KG1 (cell line): Measurements from ENCODE around the gene CDKN2AIPNL.

ENCODE experiments used
- DNase-seq: peaks from one replicate; lab custom pipeline; 2025; lab: John Stamatoyannopoulos, UW

The CDKN2AIPNL gene, protein sequence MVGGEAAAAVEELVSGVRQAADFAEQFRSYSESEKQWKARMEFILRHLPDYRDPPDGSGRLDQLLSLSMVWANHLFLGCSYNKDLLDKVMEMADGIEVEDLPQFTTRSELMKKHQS

DNA sequence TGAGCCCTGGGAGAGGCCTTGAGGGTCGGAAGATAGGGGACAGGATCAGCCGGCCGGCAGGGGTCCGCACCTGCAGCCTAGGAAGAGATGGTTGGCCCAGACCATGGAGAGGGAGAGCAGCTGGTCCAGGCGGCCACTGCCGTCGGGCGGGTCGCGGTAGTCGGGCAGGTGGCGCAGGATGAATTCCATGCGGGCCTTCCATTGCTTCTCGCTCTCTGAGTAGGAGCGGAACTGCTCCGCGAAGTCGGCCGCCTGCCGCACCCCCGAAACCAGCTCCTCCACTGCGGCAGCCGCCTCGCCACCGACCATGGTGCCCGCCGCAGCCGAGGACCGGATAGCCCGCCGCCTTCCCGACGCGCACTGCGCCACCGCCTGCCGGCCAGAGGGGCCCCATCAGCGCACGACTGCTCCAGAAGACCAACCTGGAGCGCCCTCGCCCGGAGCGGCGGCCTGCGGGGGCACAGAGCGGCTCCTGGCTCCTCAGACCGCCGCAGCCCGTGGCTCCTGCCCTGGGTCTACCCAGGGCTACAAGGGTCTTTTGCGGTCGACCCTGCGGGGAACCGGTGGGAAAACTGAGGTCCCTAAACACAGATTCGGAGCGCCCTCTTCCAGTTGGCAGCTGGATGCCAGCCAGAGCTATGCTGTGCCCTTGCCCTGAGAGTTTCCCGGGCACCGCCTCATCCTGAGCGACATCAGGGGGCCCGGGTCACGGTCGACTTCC lies at the start of gene CDKN2AIPNL:
Gene CDKN2AIPNL, minus strand, starts transcription at position 336 of the 721 bp plus-strand sequence. Its CDS starts 27 bp downstream, at position 309.
- peak; percentile 19 for DNase-seq

DNA sequence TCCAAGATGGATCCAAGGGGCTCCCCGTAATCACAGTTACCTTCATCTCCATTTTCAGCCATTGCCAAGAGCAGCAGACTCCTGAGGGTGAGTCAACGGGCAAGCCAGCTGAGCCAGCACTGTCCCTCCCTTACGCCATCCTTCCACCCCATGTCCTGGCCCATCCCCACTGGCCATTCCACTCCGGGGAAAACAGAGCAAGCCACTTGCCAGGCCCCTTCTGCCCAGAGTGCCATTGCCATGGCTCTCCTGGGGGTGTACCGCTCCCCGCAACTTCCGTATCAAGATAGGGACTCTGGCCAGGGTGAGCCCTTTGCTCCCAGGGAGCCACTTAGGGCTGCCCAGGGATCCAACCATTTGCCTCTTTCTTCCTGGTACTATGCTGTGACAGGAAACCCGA lies 48.9 kb upstream of the CDKN2AIPNL start:
- no peak for DNase-seq

DNA sequence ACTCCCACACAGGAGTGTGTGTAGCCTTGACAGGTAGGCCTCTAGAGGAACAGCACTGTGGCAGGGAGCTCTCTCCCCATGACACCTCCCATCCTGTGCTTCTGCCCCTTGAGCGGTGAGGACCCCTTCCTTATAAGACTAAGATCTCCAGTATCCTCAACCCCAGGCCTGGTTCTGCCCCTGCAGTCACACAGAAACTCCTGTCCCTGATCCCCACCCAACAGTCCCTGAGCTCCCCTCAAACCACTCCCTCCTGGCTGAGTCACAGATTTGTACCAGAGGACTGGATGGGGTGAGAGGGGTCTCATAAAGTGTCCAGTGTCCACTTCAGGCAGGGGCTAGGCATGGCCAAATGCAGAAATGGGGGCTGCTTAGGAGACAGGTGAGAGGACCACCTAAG lies 47.8 kb upstream of the CDKN2AIPNL start:
- DNase-seq, result no peak

DNA sequence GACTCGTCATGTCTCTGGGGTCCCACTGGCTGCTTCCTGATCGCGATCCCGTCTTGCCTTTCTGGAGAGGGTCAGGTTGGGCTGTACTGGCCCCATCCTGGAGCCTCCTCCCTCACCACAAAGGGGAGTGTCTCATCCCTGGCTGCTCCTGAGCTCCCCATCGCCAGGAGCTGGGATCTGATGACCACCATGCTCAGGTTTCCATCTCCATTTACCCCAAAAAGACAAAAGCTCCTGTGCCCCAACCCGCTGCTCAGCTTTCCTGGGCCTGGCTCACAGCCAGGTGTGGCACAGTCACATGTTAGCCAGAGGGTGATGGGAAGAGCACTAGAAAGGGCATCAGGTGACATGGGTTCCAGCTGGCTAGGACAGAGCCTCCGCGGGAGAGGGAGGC lies 47.3 kb upstream of the CDKN2AIPNL start:
- DNase-seq, result no peak

DNA sequence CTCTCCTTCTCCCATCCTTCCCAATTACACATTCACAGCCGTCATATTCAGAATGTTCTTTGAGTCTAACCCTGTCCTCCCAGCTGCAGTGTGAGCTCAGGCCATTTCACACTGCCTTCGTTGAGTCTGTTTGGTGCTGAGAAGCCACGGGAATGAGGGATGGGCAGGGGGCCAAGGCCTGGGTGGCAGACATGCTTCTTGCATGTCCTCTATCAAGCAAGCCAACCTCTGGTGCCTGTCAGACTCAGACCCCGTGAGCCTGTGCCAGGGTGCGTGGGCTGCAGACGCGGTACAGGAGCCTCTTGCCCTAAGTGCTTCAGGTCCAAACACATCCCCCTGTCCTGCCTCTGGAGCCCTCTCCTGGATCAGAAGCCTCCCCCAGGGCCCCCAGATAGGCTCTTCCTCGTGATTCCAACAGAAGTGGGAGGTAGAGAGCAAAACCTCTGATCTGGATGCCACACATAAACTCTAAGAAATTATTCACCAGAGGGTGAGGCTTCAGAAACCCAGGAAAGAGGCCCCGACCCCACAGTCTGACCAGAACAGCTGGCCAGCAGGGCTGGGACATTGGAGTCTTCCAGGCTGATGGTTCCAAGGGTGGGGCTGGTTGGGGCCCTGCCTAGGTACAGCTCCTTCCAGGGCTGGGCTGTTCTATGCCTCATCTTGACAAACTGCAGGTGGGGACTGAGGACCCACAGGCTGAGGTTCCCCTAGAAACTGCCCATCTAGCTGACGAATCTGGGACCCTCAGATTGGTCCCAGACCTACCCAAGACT lies 46.7 kb upstream of the CDKN2AIPNL start:
- DNase-seq, result no peak

DNA sequence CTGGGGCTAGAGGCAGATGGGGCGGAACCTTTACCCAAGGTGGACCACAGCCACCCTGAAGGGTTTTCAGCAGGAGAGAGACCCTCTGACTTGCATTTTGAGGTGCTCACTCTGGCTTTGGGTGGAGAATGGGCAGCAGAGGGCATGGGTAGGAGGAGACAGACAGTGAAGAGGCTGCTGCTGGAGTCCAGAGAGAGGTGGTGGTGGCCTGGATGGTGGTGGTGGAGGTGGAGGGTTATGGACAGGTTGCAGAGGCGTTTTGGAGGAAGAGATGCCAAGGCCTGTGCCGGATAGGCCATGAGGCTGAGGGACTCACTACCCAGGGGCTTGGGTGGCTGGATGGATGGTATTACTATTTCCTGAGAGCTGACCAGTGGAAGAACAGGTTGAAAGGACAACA lies 46.1 kb upstream of the CDKN2AIPNL start:
- DNase-seq, result no peak

DNA sequence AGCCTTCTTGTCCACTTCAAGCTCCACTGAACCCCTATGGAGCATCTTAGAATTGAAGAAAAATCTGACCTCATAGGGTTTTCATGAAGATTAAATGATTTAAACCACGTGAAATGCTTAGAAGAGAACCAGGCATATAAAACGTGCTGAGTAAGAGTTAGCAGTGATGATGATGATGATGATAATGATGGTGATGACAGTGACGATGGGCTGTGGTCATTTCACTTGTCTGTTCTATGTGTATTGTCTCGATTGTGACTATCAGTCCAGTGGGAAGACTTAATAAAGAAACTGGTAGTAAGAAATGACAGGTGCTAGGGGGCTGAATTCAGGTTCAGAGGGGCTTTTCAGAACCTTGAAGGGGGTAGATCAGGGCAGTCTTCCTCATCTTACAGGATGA lies 45.1 kb upstream of the CDKN2AIPNL start:
- no peak for DNase-seq

DNA sequence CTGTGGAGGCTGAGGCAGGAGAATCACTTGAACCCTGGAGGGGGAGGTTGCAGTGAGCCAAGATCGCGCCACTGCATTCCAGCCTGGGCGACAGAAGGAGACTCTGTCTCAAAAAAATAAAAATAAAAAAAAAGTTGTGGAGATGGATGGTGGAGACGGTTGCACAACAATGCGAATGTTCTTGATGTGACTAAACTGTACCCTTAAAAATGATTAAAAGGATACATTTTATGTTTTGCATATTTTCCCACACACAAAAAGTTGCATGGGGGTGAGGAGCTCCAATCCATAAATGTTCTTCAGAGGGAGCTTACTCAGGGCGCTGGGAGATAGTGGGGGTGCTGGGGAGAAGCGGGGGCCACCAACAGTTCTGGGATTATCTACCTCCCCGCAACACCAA lies 43.8 kb upstream of the CDKN2AIPNL start:
- DNase-seq, result no peak

DNA sequence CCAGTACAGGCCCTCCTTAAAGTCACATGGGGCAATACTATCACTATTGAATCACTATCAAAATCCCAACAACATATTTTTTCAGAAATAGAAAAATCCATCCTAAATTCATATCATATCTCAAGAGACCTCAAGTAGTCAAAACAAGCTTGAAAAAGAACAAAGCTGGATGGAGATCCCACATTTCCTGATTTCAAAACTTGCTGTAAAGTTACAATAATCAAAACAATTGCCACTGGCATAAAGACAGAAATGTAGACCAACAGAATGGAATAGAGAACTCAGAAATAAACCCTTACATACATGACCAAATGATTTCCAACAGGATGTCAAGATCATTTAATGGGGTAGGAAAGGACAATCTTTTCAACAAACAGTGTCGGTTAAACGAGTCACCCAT lies 41.3 kb upstream of the CDKN2AIPNL start:
- no peak for DNase-seq

DNA sequence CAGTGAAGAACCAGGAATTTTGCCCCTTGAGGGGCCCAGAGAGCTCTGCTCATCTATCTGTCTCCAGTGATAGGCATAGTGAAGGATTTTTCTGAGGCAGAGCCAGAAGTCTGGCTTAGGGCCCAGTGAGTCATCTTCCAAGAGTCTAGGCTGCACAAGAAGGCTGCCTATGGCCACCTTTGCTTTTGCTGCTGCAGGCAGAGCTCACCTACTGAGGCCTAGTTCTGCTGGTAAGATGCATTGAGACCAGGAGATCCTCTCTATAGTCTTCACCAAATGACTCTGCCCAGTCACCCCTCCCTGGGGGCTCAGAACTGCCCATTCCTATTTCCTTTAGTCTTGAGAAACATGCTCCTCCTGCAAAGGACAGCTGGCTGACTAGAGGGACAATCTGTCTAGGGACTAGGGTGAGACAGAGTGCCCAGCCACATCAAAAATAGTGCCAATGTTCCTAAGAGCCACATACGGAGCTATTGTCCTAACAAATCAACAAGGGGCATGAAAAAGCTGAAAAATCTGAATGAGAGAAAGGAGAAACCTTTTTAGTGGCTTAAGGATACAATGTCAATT lies 40.3 kb upstream of the CDKN2AIPNL start:
- no peak for DNase-seq

DNA sequence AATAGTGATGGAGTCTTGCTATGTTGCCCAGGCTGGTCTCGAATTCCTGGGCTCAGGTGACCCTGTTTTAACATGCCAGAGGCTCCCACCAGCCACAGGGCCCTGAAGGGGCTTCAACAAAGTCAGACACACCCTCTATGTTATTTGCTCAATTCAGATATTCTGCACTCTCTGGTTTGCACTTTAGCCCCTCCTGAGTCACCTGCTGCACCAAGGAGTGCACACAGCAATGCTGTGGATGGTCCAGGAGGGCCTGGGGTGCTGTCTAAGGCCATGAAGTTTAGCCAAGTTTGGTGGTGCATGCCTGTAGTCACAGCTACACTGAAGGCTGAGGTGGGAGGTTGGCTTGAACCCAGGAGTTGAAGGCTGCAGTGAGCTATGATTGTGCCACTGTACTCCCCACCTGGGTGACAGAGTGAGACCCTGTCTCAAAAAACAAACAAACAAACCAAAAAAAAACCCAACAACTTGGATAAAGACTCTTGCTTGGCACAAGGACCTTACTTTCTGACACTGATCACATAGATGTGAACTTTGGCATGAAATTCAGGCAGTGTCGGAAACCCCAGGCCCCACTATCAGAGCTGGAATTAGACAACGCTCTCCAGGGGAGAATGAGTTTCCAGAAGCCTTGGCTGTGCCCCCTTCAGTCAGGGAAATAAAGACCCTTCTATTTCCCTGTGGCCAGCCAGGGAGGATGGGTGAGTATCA lies 39.7 kb upstream of the CDKN2AIPNL start:
- no peak for DNase-seq

DNA sequence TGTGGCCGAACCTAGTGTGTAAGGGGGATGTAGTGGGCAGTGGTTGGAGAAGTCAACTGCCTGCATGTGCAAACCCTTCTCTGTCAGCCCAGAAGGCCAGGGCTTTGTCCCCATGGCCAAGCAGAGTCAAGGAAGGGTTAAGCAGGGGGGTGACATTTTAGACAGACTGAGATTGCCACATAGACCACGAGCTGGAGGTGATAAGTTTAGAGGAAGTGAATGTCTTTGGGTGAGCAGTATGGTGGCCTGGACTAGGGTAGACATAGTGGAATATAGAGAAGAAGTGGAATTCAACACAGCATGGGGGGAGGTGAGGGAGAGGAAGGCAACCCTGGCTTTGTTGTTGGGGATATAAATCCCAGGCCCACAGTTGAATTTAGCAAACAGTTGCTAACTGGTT lies 38.7 kb upstream of the CDKN2AIPNL start:
- DNase-seq, result no peak

DNA sequence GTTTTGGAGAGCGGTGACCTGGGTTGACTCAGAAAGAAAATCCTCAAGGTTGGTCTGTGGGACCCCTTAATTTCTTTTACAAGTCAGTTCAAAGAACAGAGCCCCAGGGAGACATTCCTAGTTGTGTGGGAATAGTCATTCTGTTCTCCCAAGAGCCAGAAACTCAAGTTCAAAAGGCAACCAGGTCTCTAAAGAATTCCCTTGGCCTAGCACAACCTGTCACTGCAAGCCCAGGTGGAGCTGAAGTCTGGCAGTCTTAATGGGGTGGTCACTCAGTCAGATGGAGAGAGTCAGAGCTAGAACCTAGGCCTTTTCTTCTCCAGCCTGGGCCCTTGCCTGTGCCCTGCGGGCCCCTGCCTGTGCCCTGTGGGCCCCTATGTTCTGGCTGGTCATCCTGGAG lies 37.5 kb upstream of the CDKN2AIPNL start:
- DNase-seq, result no peak

DNA sequence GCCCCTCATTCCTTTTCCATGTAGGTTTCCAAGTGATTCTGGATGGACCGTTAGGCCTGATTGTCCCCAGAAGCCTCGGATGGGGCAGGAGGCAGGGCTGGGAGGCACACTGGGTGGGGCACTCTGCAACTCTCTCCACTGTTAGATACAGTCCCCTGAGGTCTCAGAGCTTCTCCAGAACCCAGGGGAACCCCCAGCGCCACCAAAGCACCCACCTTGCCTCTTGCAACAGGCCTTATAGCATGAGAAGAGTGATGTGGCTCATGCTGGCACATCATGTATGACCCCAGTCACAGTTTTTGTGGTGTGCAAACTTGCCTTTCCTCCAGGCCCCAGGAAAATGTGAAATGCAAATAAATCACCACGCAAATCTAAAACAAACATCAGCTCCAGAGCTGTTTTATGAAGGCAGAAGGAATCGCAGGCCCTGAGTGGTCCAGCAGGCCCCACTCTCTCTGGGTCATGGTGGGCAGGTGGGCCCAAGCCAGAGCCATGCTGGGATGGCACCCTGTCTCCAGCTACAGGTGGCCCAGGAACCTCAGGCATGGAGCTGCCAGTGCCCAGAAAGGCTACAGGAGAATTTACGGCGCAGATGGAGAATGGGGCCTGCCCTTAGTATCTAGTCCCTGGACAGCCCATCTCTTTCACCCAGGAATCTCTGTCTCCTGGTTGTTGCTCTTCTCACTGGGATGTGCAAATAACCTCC lies 36.3 kb upstream of the CDKN2AIPNL start:
- DNase-seq, result no peak

DNA sequence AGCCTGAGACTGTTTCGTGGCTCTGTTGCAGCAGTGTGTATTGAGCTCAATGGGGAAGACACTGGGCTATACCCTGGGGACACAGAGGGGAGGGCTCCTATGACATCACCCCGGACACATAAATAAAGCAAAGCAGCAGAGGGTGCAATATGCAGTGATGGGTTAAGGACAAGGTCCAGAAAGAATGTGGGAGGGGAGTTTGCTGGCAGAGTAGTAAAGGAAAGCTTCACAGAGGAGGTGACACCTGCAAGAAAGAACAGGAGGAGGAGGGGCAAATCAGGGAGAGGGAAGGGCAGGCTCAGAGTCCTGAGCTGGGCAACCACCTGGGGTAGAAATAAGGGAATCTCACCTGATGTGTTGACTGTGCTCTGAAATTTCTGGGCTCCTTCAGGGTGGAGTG lies 35.3 kb upstream of the CDKN2AIPNL start:
- no peak for DNase-seq

DNA sequence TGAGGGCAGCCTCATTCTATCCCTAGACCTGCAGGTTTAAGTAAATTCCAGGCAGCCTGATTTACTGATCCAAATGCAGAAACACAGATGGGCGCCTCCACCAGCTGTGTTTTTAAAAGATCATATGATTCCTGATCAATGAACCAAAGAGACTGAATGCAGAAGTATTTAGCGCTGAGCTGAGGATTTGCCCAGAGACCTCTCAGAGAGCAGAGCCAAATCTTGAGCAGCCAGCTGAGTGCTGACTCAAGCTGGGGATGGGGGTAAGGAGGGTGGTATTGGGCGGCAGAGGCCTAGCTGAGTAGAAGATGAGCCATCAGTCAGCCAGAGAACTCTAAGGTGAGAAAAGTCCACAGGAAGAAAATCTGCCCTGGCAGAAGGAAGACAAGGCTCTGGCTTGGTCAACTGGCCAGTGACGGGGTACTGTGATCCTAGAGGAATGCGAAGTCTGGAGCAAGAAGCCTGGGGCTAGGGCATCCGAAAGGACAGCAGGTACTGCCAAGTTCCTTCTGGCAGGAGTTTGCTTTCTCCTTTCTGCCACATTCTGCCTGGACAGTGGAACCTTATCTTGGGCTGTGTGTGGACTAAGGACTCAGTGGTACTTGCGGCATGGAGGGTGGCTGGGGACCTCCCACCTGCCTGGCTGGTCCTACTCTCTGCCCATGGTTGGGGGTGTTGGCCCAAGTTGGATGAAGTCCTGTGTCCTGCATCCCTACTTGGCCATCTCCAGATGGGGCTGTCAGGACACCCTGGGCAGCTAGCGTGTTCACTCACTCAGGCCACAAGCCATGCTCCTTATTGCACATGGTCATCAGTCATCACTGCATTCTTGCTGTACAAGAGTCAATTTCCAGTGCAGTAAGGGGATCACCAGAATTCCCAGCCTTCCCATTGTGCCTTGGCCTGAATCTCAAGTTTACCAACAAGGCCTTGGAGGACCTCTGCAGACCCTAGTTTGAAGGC lies 34.5 kb upstream of the CDKN2AIPNL start:
- DNase-seq, result no peak

DNA sequence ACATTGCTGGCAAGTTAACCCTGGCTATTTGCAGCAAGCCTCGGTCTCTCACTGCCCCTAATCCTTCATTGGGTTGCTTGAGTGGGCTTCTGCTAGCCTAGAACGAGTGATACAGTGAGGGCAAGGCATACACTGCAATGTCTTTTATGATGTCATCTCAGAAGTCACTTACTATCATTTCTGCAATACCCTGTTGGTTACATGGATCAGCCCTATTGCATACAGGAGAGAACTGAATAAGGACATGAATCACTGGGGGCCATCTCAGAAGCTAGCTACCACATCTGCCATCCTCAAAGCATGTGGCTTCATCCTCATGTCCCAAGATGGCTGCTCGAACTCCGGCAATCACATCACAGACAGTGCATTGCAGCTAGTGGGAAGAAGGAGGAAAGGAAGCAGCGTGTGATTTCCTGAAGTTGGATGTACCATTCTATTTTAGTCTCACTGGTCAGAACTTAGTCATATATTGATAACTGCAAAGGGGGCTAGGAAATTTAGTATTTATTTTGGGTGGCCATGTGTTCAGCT lies 33.3 kb upstream of the CDKN2AIPNL start:
- no peak for DNase-seq

DNA sequence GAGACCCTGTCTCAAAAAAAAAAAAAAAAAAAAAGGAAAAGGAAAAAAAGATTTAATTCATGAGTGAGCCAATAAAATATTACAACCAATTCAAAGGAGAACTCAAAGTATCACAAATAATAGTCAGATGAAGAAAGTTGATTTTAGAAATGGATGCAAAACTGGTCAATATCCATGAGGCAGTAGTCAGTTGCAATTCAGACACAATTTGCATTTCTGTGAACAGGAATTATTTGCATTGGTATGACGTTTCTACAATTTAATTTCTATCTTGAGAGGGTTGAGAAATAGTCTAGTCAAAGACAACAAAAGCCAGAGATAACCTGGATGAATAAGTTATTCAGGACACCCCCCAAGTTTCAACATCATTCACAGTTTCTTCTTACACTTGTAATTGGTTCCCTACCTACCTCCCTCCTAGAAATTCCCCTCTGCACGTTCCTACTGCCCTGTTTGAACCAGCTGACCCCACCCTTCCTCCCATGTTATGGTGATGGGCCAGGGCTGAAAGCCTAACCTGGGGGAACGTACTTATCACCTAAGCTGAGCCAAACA lies 28.6 kb upstream of the CDKN2AIPNL start:
- DNase-seq, result no peak

DNA sequence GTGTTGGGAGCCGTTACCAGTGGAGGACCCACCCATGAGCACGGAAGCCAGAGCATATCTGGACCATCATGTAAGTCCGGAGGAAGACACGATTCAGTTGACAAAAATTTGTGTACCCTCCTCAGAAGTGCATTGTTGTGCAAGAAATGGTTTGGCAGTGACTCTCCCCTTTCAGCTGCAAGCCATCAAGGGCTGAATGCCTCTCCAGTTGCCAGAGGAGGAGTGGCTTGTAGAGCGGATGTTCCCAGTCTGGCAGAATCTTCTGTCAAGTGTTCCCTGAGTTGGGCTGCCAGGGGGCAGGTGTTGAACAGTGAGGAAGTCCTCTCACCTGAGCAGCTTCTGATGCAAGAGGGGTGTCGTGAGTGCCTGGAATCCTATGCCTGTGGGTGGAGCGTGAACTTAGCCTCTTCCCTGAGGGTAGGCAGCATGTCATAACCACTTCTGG lies 27.6 kb upstream of the CDKN2AIPNL start:
- no peak for DNase-seq

DNA sequence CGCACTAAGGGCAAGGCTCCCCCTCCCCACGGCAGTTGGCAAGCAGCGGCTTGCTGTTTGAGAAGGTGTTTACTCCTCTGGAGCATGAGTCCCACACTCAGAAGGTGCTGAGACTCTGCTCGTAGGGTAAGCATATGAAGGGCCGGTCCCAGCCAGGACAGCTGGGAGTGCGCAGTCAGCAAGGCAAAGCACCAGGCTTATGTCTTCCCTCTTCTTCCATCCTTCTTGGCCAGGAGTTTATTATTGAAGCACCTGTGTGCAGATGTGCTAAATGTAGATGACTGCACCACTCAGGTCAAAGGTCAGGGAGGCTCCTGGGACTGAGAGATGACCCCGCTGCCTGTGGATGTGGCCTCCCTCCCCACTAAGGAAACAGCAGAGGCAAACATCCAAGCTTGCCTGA lies 27.0 kb upstream of the CDKN2AIPNL start:
- DNase-seq, result no peak
